Fibroblast of skin of scalp (primary cell): Measurements from ENCODE around the gene INPP5K.

Experiments
- DNase-seq: peaks from one replicate; pipeline ENCODE4 v3.0.0-alpha.2; 2013

Gene INPP5K

GRCh38 chr17:1484676-1485422 lies 31.6 kb downstream of the INPP5K start:
- DNase-seq: peak; percentile 54

GRCh38 chr17:1484060-1484535 lies 32.3 kb downstream of the INPP5K start:
- DNase-seq: no peak

GRCh38 chr17:1482680-1483079 lies 33.7 kb downstream of the INPP5K start:
- no peak for DNase-seq

DNA sequence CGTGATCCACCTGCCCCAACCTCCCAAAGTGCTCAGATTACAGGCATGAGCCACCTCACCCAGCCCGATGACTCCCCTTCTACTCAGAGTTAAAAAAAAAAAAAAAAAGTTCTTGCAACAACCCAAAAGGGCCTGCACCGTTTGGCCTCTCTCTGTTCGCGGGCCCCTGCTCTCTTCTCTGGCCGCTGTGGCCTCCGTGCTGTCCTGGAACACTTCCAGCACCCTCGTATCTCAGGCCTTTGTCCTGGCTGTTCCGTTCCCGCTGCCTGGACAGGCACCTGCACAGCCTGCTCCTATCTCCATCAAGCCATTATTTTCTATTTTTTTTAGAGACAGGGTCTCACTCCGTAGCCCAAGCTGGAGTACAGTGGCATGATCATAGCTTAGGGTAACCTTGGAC lies 34.7 kb downstream of the INPP5K start:
- no peak for DNase-seq

- DNase-seq: no peak
Observed at GRCh38 chr17:1480747-1481465, 35.5 kb downstream of the INPP5K start.

GRCh38 chr17:1478418-1478817 lies 38.0 kb downstream of the INPP5K start:
- DNase-seq: no peak

DNA sequence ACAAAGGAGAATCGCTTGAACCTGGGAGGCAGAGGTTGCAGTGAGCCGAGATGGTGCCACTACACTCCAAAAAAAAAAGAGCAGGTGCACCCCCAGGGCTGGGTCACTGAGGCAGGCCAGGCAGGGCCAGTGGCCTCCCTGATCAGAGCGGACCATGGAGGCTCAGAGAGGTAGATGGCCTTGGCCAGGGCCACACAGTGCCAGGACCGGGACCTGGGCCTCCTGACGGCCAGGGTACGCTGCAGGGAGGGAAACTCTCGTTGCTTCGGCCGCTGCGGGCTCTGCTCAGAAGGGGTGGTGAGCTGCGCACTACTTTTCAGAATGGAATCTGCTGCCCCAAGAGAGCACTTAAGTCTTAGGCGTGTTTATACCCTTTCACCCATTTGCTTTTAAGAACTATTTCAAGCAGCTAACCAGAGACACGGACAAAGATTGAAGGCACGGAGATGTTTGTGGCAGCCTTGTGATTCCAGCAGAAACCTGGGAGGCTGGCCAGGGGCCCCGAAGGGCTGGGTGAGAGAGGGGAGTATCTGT lies 41.0 kb downstream of the INPP5K start:
- no peak for DNase-seq

- no peak for DNase-seq
Observed at GRCh38 chr17:1474402-1475189, 41.8 kb downstream of the INPP5K start.

DNA sequence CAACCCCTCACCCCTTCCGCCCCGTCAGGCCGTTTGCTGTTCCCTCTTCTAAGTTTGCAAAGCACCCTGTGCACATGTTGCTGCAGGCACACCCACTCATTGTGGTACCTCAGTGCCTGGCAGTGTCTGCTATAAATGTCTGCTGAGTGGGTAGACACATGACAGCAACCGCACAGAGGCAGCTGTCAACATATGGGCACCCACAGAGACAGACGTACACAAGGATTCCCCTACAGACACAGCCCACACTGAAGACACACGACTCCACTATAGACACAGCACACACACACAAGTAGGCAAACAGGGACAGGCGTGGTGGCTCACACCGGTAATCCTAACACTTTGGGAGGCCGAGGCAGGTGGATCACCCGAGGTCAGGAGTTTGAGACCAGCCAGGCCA lies 42.6 kb downstream of the INPP5K start:
- DNase-seq: no peak

GRCh38 chr17:1473170-1473569 lies 43.2 kb downstream of the INPP5K start:
- no peak for DNase-seq

DNA sequence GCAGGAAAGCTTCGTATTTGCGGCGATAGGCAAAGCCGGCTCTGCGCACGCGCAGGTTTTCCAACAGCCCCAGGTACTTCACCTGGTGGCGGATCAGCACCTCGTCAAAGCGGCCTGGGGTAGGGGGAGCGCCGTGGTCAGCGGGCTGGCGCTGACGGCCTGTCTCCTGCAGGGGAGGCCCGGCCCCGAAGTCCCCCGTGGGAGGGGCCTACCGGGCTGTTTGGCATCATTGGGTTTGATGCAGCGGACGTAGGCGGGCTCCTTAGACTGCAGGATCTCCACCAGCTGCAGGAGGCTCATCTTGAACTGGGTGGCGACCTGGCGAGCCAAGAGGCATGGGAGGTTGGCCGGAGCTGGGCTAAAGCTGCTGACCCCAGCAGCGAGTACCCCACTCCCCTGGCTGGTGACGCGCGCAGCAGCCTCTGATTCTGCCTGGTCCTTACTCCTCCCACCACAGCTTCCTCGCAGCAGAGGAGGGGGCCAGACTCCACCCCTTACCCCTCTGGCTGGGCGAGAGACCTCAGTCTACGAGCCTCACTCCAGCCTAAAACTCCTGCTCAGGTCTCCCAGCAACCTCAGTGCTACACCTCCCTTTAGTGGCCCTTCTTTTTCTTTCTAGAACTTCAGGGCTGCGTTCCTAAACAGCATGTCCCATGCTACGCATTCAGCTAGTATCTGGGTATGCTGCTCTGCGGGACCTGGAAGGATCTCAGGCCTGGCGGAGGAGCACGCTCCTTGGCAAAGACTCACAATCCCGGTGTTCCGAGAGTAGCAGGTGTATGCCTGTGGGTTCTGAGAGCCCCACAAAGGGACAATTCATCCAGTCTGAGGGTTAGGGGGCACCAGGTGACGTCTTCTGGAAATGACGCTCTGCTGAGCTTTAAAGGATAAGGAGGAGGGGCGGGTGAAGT lies 44.2 kb downstream of the INPP5K start:
- DNase-seq: no peak

GRCh38 chr17:1471490-1471889 lies 44.9 kb downstream of the INPP5K start:
- DNase-seq: no peak

- no peak for DNase-seq
Observed at GRCh38 chr17:1470755-1471462, 45.5 kb downstream of the INPP5K start.

DNA sequence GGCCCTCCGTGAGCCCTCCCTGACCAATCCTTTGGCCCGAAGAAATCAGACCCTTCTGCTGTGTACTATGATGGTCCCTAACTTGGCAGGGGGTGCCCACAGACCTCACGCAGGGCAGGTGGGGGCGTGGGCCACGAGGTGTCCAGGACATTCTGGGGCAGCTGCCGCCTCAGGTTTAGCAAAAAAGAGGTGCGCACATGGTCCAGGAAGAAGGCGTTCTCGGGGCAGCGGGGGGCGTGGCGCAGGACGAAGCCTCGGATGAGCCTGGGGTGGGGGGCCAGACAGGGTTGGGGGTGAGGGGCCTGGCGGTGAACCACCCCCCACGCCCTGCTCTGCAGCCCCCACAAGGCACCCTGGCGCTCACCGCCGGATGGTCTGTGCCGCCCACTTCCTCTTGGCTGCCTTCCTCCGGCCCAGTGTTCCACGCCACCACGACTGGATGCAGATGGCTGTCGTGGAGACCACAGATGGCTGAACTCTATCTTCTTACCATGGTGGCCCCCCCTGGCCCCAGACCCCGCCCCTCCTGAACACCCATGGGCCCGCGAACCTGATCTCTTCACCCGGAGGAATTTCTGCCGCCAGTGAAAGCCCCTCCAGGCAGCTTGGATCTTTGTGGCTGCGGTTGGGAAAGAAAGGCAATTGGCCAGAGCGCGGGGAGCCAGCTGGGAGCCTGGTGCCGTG lies 46.2 kb downstream of the INPP5K start:
- DNase-seq: no peak

- peak; percentile 65 for DNase-seq
Observed at GRCh38 chr17:1469231-1469852, 47.1 kb downstream of the INPP5K start.

DNA sequence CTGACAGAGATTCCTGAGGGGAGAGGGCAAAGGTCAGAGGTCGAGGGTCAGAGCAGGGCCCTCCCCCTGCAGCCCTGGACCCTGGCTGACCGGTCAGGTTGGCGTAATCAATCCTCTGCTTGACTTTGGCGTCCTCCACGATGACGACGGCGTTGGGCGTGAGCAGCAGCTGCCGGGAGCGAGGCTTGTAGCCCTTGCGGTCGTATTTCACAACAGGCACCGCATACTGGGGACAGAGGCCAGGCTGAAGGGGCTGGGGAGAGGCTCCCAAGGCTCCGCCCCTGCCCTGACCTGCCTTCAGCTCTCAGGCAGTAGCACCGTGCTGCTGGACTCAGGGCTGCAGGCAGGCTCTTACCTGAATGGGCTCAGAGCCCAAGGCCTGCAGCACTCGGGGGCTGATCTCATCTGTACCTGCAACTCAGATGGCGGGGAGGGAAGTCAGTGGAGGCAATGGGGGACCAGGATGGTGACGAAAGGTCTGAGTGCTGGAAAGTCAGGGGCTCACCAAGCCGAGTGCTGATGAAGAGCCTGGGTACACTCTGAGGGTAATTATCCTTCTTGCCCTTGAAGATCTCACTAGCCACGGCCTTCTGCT lies 48.4 kb downstream of the INPP5K start:
- DNase-seq: no peak

GRCh38 chr17:1467258-1467657 lies 49.2 kb downstream of the INPP5K start:
- no peak for DNase-seq

GRCh38 chr17:1464186-1464585 lies 52.2 kb downstream of the INPP5K start:
- no peak for DNase-seq
